ENCODE data around the gene TMTC1.

Gene TMTC1

GRCh38 chr12:29741342-29742241 lies 42.1 kb downstream of the TMTC1 start:
- no peak for DNase-seq (ENCODE audit: low read depth)

DNA sequence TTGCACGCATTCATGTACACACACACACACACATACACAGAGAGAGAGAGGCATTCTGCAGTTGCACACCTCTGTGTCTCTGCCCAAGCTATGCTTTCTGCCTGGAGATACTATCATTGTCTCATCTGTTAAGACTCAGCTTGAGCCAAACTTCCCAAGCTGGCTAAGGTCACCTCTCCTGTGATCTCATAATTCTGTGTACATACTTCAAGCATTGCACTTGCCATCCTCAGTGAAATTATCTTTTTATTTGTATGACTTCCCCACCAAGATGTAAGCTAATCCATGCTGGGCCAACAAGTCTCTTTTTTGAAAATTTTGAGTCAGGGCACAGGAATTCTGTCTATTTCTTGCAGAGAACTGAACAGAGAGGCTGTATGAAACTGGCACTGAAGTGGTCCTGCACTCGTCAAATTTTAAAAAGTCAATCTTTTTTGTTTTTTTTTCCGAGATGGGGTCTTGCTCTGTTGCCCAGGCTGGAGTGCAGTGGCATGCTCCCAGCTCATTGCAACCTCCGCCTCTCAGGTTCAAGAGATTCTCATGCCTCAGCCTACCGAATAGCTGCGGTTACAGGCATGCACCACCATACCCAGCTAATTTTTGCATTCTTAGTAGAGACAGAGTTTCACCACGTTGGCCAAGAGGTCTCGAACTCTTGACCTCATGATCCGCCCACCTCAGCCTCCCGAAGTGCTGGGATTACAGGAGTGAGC lies 44.3 kb downstream of the TMTC1 start:
- no peak for DNase-seq (ENCODE audit: low read depth)

DNA sequence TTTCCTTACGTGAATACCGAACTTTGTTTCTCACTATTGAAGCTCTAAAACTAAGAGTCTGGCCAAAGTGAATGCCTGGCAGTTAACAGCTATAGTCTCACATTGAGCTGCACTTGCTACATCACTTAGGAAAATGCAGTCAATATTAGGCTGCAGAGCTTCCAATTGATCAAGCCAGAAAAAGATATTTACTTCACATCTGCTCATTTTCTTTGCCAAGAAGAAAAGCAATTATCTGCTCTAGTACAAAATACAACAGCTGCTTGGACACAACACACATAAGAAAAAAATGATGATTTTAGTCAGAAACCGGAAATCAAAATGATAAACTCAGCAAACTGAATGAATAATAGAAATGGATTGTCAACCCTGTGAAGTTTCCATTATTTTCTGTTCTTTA lies 45.4 kb downstream of the TMTC1 start:
- no peak for DNase-seq (ENCODE audit: low read depth)

GRCh38 chr12:29737644-29738043 lies 46.1 kb downstream of the TMTC1 start:
- no peak for DNase-seq (ENCODE audit: low read depth)

DNA sequence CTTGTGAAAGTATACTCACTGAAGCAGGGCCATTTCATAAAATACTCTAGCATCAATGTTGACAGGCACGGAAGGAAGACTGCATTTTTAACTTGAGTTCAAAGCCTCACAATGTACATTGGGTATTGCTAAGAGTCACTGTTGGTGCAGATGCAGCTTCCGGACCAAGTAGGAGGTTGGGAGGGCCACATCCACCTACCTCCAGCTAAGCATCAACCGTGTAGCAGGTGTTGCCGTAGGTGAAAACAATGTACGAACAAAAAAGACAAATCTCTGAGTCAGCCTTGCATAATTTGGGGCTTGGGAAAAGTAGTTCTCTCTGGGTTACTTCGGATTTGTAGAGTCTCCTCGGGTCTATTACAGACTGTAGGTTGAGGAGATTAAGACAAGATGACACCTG lies 48.1 kb downstream of the TMTC1 start:
- no peak for DNase-seq (ENCODE audit: low read depth)

DNA sequence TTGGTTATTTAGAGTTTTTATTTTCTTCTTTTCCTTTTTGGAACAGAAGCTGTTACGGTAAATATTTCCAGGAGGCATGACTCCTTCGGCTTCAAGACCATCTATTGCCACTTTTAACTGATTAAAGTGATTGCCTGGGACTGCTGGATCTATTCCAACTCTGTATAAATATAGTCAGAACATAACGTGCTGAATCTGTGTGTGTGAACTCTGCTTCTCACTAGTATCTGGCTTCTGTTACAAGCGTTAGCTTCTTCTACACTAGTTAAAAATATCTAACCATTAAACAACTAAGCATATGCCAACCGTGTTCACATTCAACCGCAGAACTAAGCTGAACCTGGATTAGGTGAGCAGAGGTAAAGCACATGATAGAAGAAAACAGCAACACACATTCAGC lies 49.0 kb downstream of the TMTC1 start:
- DNase-seq (ENCODE audit: low read depth): no peak

- no peak for DNase-seq (ENCODE audit: low read depth)
Measured at GRCh38 chr12:29734305-29734704, 49.4 kb downstream of the TMTC1 start.

GRCh38 chr12:29733501-29733900 lies 50.2 kb downstream of the TMTC1 start:
- DNase-seq (ENCODE audit: low read depth): no peak

DNA sequence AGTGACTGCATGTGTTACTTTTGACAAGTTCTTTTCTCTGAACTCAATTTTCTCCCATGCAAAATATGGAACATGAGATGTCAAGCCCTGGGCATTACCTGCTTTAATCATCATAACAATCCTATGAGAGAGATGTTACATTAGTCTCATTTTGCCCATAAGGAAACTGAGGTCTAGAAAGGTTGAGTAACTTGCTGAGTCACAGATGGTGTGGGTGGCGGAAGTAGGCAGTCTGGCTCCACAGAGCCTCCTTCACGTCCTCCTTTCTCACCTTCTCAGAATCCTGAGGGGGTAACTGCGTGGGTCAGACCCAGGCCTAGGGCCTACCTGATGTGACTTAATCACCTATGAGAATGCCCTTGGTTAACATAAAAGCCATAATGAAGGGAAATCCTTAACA lies 50.7 kb downstream of the TMTC1 start:
- DNase-seq (ENCODE audit: low read depth): no peak

- no peak for DNase-seq (ENCODE audit: low read depth)
Measured at GRCh38 chr12:29732593-29732992, 51.1 kb downstream of the TMTC1 start.

DNA sequence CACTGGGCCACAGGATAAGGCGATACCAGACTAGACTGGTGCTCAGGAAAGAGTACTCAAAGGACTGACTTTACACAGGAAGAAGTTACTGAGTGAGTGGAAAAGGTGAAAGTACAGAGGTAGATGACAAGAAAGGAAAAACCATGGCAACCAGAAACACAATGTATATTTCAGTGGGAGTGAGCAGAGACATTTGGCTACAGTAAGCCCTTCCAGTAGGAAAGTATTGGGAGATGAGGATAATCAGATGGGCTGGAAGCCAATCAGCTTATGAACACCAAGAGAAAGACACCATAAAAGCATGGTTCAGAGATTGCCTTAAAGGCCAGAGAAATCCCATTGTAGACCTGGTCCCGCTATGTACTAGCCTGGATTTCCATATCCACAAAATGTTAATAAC lies 51.6 kb downstream of the TMTC1 start:
- no peak for DNase-seq (ENCODE audit: low read depth)

GRCh38 chr12:29731591-29731990 lies 52.2 kb downstream of the TMTC1 start:
- DNase-seq (ENCODE audit: low read depth): no peak

GRCh38 chr12:29730481-29730880 lies 53.3 kb downstream of the TMTC1 start:
- DNase-seq (ENCODE audit: low read depth): no peak

GRCh38 chr12:29728030-29728429 lies 55.7 kb downstream of the TMTC1 start:
- DNase-seq (ENCODE audit: low read depth): no peak

DNA sequence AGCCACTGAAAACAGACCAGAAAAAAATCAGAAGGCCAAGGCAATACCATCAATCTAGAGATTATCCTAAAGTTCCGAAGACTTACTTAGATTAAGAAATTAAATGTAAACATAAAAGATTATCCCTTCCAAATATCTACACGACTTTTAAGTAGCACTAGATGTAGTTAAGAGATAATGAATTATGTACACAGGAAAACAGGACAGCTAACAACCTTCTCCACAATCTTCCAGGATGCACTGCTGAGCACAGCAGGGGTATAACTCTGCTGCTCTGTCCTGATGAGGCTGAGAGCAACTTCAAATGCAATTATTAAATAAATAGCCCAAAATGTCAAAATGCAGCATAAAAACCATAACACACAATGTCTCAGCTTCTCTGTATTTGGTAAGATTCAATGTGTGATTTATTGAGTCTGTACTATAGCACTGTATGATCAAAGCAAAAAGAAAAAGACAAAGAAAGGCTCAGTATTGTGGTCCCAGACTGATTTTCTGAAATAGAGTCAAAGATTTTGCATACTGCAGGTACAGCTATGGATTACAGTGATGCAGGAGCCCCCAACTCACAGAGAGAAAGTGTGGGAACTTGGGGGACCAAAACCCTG lies 56.9 kb downstream of the TMTC1 start:
- DNase-seq (ENCODE audit: low read depth): no peak

- DNase-seq (ENCODE audit: low read depth): no peak
Measured at GRCh38 chr12:29726321-29726692, 57.4 kb downstream of the TMTC1 start.

GRCh38 chr12:29725587-29726320 lies 58.0 kb downstream of the TMTC1 start:
- DNase-seq (ENCODE audit: low read depth): no peak

GRCh38 chr12:29722164-29722563 lies 61.6 kb downstream of the TMTC1 start:
- no peak for DNase-seq (ENCODE audit: low read depth)

DNA sequence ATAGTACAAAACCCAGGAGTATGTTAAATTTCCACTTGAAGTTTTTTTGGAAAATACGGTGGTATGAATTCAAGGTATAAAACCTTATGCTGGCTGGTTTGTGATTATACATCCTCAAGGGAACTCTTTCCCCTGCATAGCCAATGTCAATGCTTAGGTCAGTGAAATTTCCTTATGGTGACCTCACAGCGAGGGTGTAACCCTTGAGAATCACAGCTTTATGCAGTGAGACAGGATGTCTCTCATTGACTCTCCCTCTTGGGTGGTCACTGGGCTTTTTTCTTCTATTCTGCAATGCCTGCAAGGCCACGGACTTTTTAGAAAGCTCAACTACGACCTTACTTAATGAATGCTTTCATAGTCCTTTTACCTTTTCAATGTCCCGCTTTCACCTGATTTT lies 64.4 kb downstream of the TMTC1 start:
- no peak for DNase-seq (ENCODE audit: low read depth)

DNA sequence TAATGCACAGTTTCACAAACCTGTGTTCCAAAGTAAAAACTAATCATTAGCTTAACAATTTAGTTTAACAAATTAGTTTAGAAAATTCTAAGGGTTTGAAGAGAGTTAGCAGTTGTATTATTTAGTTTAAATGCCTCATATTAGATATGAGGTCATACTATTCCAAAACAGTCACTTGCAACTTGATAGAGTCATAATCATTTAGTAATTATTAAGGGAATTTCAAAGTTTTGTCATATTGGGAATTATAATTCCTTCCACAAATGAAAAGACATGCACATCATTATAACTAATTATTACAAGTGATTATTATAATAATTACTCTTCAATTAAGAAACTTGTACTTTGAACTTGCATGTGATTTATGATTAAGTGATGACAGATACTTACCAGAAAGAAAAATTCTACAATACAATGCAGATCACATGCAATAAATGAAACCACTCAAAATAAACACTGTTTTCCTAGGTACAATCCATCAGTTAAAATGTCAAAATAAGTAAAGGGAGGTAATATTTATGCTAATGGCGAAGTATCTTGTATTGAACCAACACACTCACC lies 66.1 kb downstream of the TMTC1 start:
- DNase-seq (ENCODE audit: low read depth): no peak

GRCh38 chr12:29714966-29715365 lies 68.8 kb downstream of the TMTC1 start:
- no peak for DNase-seq (ENCODE audit: low read depth)

DNA sequence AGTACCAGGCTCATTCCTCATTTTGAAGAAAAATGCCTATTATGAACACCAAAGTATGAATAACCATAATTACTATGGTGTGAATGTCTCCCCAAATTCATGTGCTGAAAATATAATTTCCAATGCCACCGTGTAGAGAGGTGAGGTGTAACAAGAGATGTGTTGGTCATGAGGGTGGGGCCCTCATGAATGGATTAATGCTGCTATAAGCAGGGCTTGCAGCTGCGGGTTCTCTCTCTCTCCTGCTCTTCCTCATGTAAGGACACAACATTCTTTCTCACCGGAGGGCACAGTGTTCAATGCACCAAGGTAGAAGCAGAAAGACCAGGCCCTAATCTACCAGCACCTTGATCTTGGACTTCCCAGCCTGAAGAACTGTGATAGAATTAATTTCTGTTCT lies 70.0 kb downstream of the TMTC1 start:
- no peak for DNase-seq (ENCODE audit: low read depth)
